ENCODE data around the gene RAB17.

GRCh38 chr2:237623428-237624403, 33.2 kb upstream of the RAB17 start:
- no peak for TF ChIP-seq FOXP2 (optimal IDR thresholded peaks at IDR 0.05; ENCODE audit: borderline replicate concordance, extremely low read depth, extremely low read length, insufficient read depth)
- TF ChIP-seq POLR2AphosphoS5 (IDR thresholded peaks at IDR 0.05; ENCODE audit: low read depth, low read length), result no peak
